Measurements from ENCODE around the gene ASXL2.
"Not testable (repeated sequence)": the region's sequence is repeated elsewhere in the genome, so short reads cannot be mapped to it uniquely, and the experiment has no call there.

Gene ASXL2

DNA sequence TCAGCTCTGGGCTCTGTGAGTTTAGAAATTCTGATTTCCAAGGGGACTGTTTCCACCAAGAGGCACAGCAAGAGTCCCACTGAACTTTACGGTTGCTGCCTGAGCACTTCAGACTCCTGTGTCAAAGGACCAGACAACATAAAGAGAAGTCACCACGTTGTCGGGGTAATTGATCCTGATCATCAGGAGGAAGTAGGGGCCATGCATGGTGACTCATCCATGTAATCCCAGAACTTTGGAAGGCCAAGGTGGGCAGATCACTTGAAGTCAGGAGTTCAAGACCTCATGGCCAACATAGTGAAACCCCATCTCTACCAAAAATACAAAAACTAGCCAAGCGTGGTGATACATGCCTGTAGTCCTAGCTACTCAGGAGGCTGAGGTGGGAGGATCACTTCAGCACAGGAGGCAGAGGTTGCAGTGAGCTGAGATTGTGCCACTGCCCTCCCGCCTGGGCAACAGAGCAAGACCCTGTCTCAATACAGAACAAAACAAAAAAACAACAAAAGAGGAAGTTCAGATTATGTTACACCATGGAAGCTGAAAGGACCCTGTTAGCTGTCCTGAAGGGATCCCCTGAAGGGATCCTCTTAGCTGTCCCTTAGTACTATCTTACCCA lies 9.4 kb upstream of the ASXL2 start:
- no peak for DNase-seq

GRCh38 chr2:25885933-25886332 lies 7.6 kb upstream of the ASXL2 start:
- DNase-seq: no peak

DNA sequence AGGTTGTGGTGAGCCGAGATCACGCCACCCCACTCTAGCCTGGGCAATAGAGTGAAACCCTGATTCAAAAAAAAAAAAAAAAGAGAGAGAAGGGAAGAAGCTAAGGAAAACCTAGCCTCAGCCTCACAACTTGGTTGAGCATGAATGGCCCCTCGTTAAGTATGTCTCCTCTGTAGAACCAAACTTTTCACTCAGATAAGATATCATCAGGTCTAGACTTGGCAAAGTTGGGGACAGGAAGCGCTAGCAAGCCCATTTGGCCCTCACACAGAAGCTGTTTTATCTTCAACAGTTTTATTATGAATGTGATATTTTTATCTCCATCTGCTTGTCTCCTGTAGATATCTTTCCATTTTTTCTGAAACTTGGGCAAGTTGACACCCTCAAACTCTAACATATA lies 3.5 kb upstream of the ASXL2 start:
- no peak for DNase-seq

DNA sequence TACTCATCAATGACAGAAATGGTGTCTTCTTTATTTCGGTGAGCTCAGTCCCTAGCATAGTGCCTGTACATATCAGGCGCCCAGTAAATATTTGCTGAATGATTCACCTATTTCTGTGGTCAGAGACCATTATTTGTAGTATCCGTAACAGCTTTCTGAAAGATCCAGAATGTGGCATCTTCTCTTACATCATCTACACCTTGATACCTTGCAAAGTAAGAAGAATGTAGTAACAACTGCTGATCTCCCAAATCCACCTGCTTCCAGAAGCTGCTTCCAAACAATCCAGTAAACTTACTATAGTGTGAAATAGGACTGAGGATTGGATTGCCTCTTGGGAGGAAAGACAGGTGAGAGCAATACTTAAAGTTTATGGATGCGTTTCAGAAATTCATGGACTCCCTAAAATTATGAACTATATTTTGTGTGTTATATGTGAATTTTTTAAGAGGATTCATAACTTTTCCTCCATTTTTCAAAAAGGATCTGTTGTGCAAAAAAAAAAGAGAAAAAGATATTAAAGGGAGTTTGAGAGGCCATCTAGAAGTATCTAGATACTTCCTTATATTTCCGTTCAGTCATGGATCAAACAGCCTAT lies 945 bp upstream of the ASXL2 start:
- DNase-seq: no peak

DNA sequence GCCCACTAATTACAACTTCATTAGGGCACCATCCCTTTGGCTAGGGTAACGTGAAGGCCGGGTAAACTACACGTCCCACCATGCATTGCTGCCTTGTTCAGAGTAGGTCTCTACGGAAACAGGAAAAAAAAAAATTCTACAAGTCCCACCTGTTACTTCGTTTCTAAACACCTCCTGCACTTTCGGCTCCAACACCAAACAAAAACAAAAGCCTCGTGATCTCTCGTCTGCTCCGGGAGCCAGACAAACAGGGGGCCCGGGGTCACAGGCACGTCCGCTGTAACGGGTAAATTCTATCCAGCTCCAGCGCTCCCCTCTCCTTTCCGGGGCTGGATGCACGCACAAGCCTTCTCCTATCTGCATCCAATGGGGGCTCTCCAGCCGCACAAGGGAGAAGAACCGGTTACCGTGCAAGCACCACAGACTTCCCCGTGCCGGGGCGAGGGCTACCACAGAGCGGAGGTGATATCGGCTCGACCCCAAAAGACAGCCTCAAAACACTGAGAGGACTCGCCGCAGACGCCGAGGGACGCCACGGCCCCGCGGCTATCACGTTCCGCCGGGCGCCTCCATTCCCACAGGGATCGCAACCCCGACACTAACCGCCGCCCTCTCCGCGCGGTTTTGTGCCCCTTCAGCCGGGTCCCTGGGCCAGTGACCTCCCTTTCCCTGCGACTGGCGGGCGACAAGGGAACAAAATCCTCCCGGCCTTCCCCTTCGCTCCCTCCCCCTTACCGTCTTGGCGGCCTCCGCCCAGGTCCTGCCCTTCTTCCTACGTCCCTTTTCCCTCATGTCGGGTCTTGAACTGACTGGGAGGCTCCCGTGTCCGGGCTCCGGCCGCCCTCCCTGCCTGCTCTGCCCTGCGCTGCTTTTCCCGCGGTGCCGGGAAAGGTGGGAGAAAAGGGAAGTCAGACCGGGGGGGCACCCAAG lies 591 bp downstream of the ASXL2 start:
- DNase-seq: peak; percentile 62

DNA sequence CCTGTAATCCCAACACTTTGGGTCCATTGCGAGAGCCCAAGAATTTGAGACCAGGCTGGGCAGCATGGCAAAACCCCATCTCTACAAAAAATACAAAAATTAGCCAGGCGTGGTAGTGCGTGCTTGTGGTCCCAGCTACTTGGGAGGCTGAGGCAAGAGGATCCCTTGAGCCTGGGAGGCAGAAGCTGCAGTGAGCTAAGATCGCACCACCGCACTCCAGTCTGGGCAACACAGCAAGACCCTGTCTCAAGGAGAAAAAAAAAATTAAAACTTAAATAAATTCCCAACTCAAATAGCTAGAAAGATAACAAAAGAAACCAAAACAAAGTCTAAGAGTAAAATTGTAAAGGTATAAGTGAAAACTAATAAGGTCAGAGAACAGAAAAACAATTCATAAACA lies 6.2 kb downstream of the ASXL2 start:
- no peak for DNase-seq

- no peak for DNase-seq
These were observed 10.8 kb downstream of the ASXL2 start for GRCh38 chr2:25867396-25868003.

- DNase-seq: no peak
These were observed 21.9 kb downstream of the ASXL2 start for GRCh38 chr2:25856377-25856776.

- no peak for DNase-seq
These were observed 23.2 kb downstream of the ASXL2 start for GRCh38 chr2:25855065-25855464.

- DNase-seq: no peak
These were observed 23.7 kb downstream of the ASXL2 start for GRCh38 chr2:25854613-25855012.

DNA sequence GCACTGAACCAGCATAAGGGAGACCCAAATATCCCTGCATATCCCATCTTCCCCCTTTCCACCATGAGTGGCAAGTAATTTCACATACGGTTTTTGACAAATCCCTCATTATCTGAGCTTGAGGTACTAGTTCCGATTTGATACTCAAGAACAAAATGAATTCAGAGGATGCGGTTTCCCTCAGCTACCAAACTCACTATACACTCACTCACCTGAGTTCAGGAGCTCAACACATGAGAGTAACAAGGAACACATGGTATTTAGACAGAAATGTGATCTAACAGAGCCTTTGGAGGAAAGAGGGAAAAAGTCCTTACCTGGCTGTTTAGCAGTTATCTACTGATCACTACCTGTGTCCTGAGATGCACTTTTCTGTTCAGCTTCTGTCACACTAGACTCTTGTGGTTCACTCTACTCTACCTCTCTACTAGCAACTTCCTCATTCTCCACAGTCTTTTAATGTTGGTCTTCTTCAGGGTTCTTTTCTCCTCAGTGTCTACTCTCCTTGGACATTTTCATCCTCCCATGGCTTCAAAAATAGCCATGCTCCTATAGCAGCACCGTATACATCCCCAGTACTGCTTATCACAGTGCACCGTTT lies 25.1 kb downstream of the ASXL2 start:
- DNase-seq: no peak

GRCh38 chr2:25851740-25852503 lies 26.4 kb downstream of the ASXL2 start:
- no peak for DNase-seq

GRCh38 chr2:25850400-25850799 lies 27.9 kb downstream of the ASXL2 start:
- not testable (repeated sequence) for DNase-seq

DNA sequence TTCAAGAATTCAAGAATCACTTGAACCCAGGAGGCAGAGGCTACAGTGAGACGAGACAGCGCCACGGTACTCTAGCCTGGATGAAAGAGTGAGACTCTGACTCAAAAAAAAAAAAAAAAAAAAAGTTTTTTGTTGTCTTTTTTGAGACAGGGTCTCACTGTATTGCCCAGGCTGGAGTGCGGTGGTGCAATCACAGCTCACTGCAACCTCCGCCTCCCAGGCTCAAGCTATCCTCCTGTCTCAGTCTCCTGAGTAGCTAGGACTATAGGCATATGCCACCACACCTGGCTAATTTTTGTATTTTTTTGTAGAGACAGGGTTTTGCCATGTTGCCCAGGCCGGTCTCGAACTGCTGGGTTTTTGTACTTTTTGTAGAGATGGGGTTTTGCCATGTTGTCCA lies 28.9 kb downstream of the ASXL2 start:
- DNase-seq: not testable (repeated sequence)

GRCh38 chr2:25845843-25846505 lies 32.3 kb downstream of the ASXL2 start:
- DNase-seq: no peak

GRCh38 chr2:25844089-25844488 lies 34.2 kb downstream of the ASXL2 start:
- DNase-seq: no peak

GRCh38 chr2:25842155-25842554 lies 36.1 kb downstream of the ASXL2 start:
- DNase-seq: no peak

GRCh38 chr2:25838152-25838756 lies 40.0 kb downstream of the ASXL2 start:
- no peak for DNase-seq

- no peak for DNase-seq
These were observed 42.4 kb downstream of the ASXL2 start for GRCh38 chr2:25835906-25836305.

DNA sequence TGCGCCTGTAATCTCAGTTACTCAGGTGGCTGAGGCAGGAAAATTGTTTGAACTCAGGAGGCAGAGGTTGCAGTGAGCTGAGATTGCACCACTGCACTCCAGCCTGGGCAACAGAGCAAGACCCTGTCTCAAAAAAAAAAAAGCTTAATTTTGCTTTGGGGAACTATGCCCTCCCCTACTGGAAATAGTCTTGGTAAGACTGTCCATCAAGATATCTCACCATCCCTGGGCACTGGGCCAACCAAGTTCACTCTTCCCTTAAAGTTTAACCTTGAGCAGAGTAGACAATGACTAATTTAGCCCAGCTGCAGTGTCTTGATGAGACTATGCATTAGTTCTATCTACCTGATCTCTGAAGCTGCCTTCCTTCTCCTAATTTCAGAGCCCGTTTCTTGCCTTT lies 44.7 kb downstream of the ASXL2 start:
- no peak for DNase-seq

DNA sequence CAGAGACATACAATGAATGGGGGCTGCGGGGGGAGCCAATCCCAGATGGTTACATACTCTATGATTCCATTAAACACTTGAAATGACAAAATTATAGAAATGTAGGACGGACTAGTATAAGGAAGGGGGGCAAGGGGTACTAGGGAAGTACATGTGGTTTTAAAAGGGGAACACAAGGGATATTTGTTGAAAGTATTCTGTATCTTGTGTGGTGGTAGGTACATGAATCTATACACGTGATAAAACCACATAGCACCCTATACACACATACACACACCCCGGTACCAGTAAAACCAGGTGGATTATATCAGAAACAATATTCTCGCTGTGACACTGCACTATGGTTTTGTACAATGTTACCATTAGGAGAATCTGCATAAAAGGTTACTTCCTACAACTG lies 45.4 kb downstream of the ASXL2 start:
- DNase-seq: no peak
